Endothelial cell of umbilical vein (primary cell): ENCODE measurements around the gene ETFDH. TPM values are rescaled to one million over a fixed set of nuclear protein-coding genes. Genes with fewer than 3 reads are reported as not detected.

Experiments used
- BruUV-seq: library from RNA; stranded (reverse); fragments of 400-500 nt; replicated peaks from 2 replicates; lab custom pipeline; 2021; lab: Mats Ljungman, UMichigan
- CTCF ChIA-PET: fragments of 300-600, 350-600 bp; sonication (Branson Sonifier 250); formaldehyde crosslinking; loops from one replicate; lab custom pipeline; 2021; ENCODE audit warnings: antibody characterized with exemption, inconsistent platforms; lab: Charles Lee
- POLR2A ChIA-PET: fragments of 300-600, 350-600 bp; sonication (Branson Sonifier 250); formaldehyde crosslinking; loops from one replicate; lab custom pipeline; 2021; ENCODE audit warnings: antibody characterized with exemption, inconsistent platforms; lab: Charles Lee
- DNase-seq: peaks from one replicate; pipeline ENCODE4 v3.0.0-alpha.2; 2011; ENCODE audit warnings: low read depth, low spot score
- FAIRE-seq: peaks from 2 replicates; lab custom pipeline; 2011; peaks lifted over from hg19 to GRCh38; lab: Jason Lieb, UNC
- H2AFZ ChIP-seq: 2 replicates; pipeline ENCODE4 v1.6.0; 2012; ENCODE audit warnings: low read depth, low read length, control low read depth, inconsistent platforms
- H3K27ac ChIP-seq: 2 replicates; pipeline ENCODE4 v1.5.1; 2011; ENCODE audit warnings: low read depth, mild to moderate bottlenecking, control low read depth, low read length, moderate library complexity; ENCODE audit not compliant: insufficient read depth
- H3K27me3 ChIP-seq, 2 experiments: 2 replicates each; pipeline versions ENCODE4 v1.6.0 to v1.6.1; 2011; ENCODE audit warnings: low read length in 2 of 2, mixed read lengths in 1 of 2; ENCODE audit not compliant: control insufficient read depth in 2 of 2, insufficient read depth in 2 of 2
- H3K36me3 ChIP-seq, 2 experiments: 2 replicates in 1 of 2; 3 replicates in 1 of 2; pipeline ENCODE4 v1.5.1; 2011; ENCODE audit warnings: low read length in 2 of 2, mild to moderate bottlenecking in 1 of 2, moderate library complexity in 1 of 2; ENCODE audit not compliant: control insufficient read depth in 2 of 2, insufficient read depth in 2 of 2; ENCODE audit errors: extremely low read depth in 1 of 2
- H3K4me1 ChIP-seq: 3 replicates; pipeline ENCODE4 v1.5.1; 2011; ENCODE audit warnings: mild to moderate bottlenecking, low read length; ENCODE audit not compliant: control insufficient read depth, insufficient read depth; ENCODE audit errors: extremely low read depth
- H3K4me2 ChIP-seq: 2 replicates; pipeline ENCODE4 v1.6.1; 2011; ENCODE audit warnings: low read length, control low read depth, mixed read lengths; ENCODE audit not compliant: insufficient read depth
- H3K4me3 ChIP-seq, 3 experiments: fragments of 200-600 bp in 1 of 3; sonication (generic), shearing (Covaris generic) in 1 of 3; replicated peaks in 1 of 3; 2 replicates each; pipeline ENCODE4 v1.5.1; 2011 to 2016; ENCODE audit warnings: control low read depth in 3 of 3, low read length in 3 of 3, mild to moderate bottlenecking in 2 of 3, inconsistent platforms in 1 of 3, low read depth in 1 of 3, moderate library complexity in 1 of 3; ENCODE audit not compliant: insufficient read depth in 1 of 3
- H3K79me2 ChIP-seq: 2 replicates; pipeline ENCODE4 v1.6.0; 2012; ENCODE audit warnings: low read length, inconsistent platforms; ENCODE audit not compliant: control insufficient read depth, insufficient read depth
- H3K9ac ChIP-seq: replicated peaks from 2 replicates; pipeline ENCODE3; 2011; ENCODE audit warnings: low read length, control low read depth; ENCODE audit not compliant: insufficient read depth; ENCODE audit errors: extremely low read depth
- H3K9me1 ChIP-seq: replicated peaks from 3 replicates; pipeline ENCODE4 v1.6.0; 2011; ENCODE audit warnings: mild to moderate bottlenecking, low read length; ENCODE audit not compliant: control insufficient read depth, insufficient read depth; ENCODE audit errors: extremely low read depth
- H3K9me3 ChIP-seq: replicated peaks from 2 replicates; pipeline ENCODE4 v1.5.1; 2012; ENCODE audit warnings: low read length, inconsistent platforms; ENCODE audit not compliant: control insufficient read depth, insufficient read depth
- H4K20me1 ChIP-seq: replicated peaks from 2 replicates; pipeline ENCODE3; 2011; ENCODE audit warnings: mild to moderate bottlenecking, low read length; ENCODE audit not compliant: control insufficient read depth, insufficient read depth; ENCODE audit errors: extremely low read depth
- EZH2 ChIP-seq: IDR thresholded peaks from 2 replicates; pipeline ENCODE4 v1.6.1; 2012; ENCODE audit warnings: borderline replicate concordance, low read depth, mild to moderate bottlenecking, moderate library complexity, low read length, inconsistent platforms; ENCODE audit not compliant: severe bottlenecking
- FOS ChIP-seq: IDR thresholded peaks from 2 replicates; pipeline ENCODE4 v1.6.1; 2011; ENCODE audit warnings: mild to moderate bottlenecking, low read length, moderate library complexity, borderline replicate concordance; ENCODE audit not compliant: insufficient read depth
- GATA2 ChIP-seq: IDR thresholded peaks from 2 replicates; pipeline ENCODE4 v1.7.0; 2011; ENCODE audit warnings: low read depth, mild to moderate bottlenecking, moderate library complexity, mixed read lengths, low read length; ENCODE audit not compliant: insufficient read length, insufficient read depth
- JUN ChIP-seq: IDR thresholded peaks from 2 replicates; pipeline ENCODE4 v1.6.1; 2011; ENCODE audit warnings: borderline replicate concordance, low read depth; ENCODE audit not compliant: insufficient read length, insufficient read depth
- MYC ChIP-seq: IDR thresholded peaks from one replicate; pipeline ENCODE4 v1.6.1; 2011; ENCODE audit warnings: mild to moderate bottlenecking, low read depth, low read length
- POLR2A ChIP-seq: IDR thresholded peaks from 2 replicates; pipeline ENCODE4 v1.6.1; 2012; ENCODE audit warnings: low read depth, mild to moderate bottlenecking, control low read depth, low read length
- POLR2AphosphoS5 ChIP-seq: IDR thresholded peaks from 2 replicates; pipeline ENCODE4 v1.6.1; 2012; ENCODE audit warnings: low read depth, mild to moderate bottlenecking, control low read depth, low read length, moderate library complexity; ENCODE audit not compliant: insufficient read depth
- dilution Hi-C: fragments of 300-500 bp; cut with MboI; formaldehyde crosslinking; loops from one replicate; pipeline ENCODE4 v1.15.0; 2019; ENCODE audit warnings: low sequenced_read_pairs; ENCODE audit not compliant: extremely low pct_ligation_motif_present
- intact Hi-C: fragments of 100-400 bp; cut with micrococcal nuclease; formaldehyde crosslinking; loops from one replicate; pipeline ENCODE4 v1.10.0; 2022
- polyA plus RNA-seq, 4 experiments: library from polyadenylated mRNA; depleted of rRNA in 3 of 4; stranded (reverse) in 3 of 4; unstranded in 1 of 4; fragments of >200 nt; gene quantifications; 2 replicates each; pipeline versions ENCODE4 v1.2.1 to v1.2.3, GENCODE V29; 2011 to 2012; ENCODE audit warnings: missing spikeins in 1 of 4
- total RNA-seq: library from RNA; stranded (reverse); gene quantifications from 2 replicates; pipeline ENCODE4 v1.2.3, GENCODE V29; 2021
- TF ChIP-seq, protein P1 (sequence below), 2 donors: IDR thresholded peaks; 1 replicate in 1 of 2; 2 replicates in 1 of 2; pipeline ENCODE4 v1.5.1; 2011; ENCODE audit warnings: low read length in 2 of 2, mild to moderate bottlenecking in 2 of 2, moderate library complexity in 2 of 2, control low read depth in 1 of 2, inconsistent platforms in 1 of 2, low read depth in 1 of 2; ENCODE audit not compliant: insufficient read depth in 1 of 2; ENCODE audit errors: extremely low read depth in 1 of 2
- TF ChIP-seq, protein P2 (sequence below): IDR thresholded peaks from 2 replicates; pipeline ENCODE4 v1.6.1; 2011; ENCODE audit not compliant: insufficient read depth, insufficient read length

The ETFDH gene
- total and polyA plus RNA-seq, 2 donors (not counting 3 experiments of a cell fraction or from before 2014, with no cell fraction given), result 17.3 to 22.3 TPM

DNA sequence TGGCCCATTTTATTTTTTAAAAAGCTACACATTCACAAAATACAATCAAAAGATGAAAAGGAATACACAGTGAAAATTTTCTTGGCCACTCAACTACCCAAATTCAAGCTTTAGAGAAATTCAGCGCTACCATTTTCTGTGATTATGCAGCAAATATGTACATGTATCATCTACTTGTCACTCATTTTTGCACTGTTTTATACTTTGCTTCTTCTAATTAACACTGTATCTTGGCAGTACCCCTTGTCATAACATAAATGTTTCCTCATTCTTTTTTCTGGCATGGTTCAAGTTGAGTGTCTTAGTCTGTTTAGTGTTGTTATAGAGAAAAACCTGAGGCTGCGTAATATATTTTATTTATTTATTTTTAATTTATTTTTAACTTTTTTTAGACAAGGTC, 66.8 kb downstream of the ETFDH start:
- H3K9me3 ChIP-seq, result no peaks in the 10 kb centered on the region
- H3K4me3 ChIP-seq, result no peak overlapping the region
- TF ChIP-seq, protein P1, sequence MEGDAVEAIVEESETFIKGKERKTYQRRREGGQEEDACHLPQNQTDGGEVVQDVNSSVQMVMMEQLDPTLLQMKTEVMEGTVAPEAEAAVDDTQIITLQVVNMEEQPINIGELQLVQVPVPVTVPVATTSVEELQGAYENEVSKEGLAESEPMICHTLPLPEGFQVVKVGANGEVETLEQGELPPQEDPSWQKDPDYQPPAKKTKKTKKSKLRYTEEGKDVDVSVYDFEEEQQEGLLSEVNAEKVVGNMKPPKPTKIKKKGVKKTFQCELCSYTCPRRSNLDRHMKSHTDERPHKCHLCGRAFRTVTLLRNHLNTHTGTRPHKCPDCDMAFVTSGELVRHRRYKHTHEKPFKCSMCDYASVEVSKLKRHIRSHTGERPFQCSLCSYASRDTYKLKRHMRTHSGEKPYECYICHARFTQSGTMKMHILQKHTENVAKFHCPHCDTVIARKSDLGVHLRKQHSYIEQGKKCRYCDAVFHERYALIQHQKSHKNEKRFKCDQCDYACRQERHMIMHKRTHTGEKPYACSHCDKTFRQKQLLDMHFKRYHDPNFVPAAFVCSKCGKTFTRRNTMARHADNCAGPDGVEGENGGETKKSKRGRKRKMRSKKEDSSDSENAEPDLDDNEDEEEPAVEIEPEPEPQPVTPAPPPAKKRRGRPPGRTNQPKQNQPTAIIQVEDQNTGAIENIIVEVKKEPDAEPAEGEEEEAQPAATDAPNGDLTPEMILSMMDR (IDR thresholded peaks at IDR 0.05; ENCODE audit: extremely low read depth in 1 of 2, insufficient read depth in 1 of 2, low read depth in 1 of 2, low read length in 2 of 2), result no peak
- TF ChIP-seq, protein P2, sequence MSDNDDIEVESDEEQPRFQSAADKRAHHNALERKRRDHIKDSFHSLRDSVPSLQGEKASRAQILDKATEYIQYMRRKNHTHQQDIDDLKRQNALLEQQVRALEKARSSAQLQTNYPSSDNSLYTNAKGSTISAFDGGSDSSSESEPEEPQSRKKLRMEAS, result no peak
- no peak for TF ChIP-seq MYC
- no peak for TF ChIP-seq POLR2AphosphoS5
- no peak for TF ChIP-seq POLR2A
- no peak for TF ChIP-seq FOS
- no peak for TF ChIP-seq GATA2
- no peak for TF ChIP-seq EZH2
- TF ChIP-seq JUN, result no peak
- dilution Hi-C loops (no loop called here), intact Hi-C loops (no loop called here)
- ChIA-PET CTCF (interaction anchor here (1.2 to 1.4 kb wide), 3 partner anchors 9 to 112 kb away, joined by 3 to 6 read pairs (median 4); no protein-coding TSS in a partner anchor), POLR2A (no interaction called here)
- H3K27me3 ChIP-seq, result peaks cover 0 to 3% of the 10 kb centered on the region in 2 experiments
- H3K36me3 ChIP-seq, result no peaks in the 10 kb centered on the region
- H3K4me1 ChIP-seq, result no peaks in the 10 kb centered on the region
- no peaks in the 10 kb centered on the region for H3K9me1 ChIP-seq
- DNase-seq (no peak), FAIRE-seq (no peak)
- H3K9ac ChIP-seq, result no peak overlapping the region
- H3K27ac ChIP-seq, result no peak overlapping the region
- no peak overlapping the region for H3K4me2 ChIP-seq
- H2AFZ ChIP-seq, result no peak overlapping the region
- no peaks in the 10 kb centered on the region for H3K79me2 ChIP-seq
- no peaks in the 10 kb centered on the region for H4K20me1 ChIP-seq
- BruUV-seq, result no TSS peak
